VCaP (cell line): Measurements from ENCODE around the gene ZBTB4.
A peak's percentile ranks its signal among the peaks of the same experiment; 100 is the strongest.

Experiments used
- H3K27ac ChIP-seq: fragments of 450-650 bp; 2 replicates; pipeline ENCODE4 v1.5.1; 2017
- TF ChIP-seq, protein P1 (sequence below): fragments of 450-650 bp; conservative IDR thresholded peaks from 2 replicates; pipeline ENCODE4 v1.5.1; 2017; ENCODE audit warnings: mild to moderate bottlenecking, moderate library complexity

The ZBTB4 gene, protein sequence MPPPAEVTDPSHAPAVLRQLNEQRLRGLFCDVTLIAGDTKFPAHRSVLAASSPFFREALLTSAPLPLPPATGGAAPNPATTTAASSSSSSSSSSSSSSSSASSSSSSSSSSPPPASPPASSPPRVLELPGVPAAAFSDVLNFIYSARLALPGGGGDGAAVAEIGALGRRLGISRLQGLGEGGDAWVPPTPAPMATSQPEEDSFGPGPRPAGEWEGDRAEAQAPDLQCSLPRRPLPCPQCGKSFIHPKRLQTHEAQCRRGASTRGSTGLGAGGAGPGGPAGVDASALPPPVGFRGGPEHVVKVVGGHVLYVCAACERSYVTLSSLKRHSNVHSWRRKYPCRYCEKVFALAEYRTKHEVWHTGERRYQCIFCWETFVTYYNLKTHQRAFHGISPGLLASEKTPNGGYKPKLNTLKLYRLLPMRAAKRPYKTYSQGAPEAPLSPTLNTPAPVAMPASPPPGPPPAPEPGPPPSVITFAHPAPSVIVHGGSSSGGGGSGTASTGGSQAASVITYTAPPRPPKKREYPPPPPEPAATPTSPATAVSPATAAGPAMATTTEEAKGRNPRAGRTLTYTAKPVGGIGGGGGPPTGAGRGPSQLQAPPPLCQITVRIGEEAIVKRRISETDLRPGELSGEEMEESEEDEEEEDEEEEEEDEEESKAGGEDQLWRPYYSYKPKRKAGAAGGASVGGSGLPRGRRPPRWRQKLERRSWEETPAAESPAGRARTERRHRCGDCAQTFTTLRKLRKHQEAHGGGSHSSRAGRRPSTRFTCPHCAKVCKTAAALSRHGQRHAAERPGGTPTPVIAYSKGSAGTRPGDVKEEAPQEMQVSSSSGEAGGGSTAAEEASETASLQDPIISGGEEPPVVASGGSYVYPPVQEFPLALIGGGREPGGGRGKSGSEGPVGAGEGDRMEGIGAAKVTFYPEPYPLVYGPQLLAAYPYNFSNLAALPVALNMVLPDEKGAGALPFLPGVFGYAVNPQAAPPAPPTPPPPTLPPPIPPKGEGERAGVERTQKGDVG

GRCh38 chr17:7479213-7480088 lies at the start of gene ZBTB4:
ZBTB4 (minus strand) TSS chr17:7479631; CDS start chr17:7466801, 12,830 bp downstream.
- peak within 1 kb of the TSS; percentile 87 for H3K27ac ChIP-seq
- TF ChIP-seq, protein P1, sequence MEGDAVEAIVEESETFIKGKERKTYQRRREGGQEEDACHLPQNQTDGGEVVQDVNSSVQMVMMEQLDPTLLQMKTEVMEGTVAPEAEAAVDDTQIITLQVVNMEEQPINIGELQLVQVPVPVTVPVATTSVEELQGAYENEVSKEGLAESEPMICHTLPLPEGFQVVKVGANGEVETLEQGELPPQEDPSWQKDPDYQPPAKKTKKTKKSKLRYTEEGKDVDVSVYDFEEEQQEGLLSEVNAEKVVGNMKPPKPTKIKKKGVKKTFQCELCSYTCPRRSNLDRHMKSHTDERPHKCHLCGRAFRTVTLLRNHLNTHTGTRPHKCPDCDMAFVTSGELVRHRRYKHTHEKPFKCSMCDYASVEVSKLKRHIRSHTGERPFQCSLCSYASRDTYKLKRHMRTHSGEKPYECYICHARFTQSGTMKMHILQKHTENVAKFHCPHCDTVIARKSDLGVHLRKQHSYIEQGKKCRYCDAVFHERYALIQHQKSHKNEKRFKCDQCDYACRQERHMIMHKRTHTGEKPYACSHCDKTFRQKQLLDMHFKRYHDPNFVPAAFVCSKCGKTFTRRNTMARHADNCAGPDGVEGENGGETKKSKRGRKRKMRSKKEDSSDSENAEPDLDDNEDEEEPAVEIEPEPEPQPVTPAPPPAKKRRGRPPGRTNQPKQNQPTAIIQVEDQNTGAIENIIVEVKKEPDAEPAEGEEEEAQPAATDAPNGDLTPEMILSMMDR: no peak

GRCh38 chr17:7528842-7529241 lies 49.4 kb upstream of the ZBTB4 start:
- H3K27ac ChIP-seq: no peak overlapping the region
- TF ChIP-seq, protein P1: no peak

DNA sequence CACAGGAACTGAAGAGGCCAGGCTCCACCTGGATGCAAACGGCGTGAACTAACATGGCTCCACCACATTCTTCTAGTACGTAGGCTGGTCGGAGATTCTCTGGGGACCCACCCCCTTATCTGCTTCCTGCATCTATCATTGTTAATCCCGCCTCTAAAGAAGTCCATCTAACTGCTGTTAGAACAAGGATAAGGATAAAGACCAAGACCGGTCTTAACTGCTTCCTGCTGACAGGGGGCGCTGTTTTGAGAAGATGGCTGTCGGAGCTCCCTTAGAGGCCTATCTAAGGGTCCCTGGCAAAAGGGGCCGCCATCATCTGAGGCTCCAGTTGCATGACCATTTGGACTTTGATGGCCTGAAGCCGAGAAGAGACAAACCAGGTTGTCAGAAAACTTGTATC lies 43.6 kb upstream of the ZBTB4 start:
- TF ChIP-seq, protein P1: no peak
- H3K27ac ChIP-seq: no peak overlapping the region

- TF ChIP-seq, protein P1: no peak
- no peak overlapping the region for H3K27ac ChIP-seq
Observed at GRCh38 chr17:7515911-7516610, 36.6 kb upstream of the ZBTB4 start.

GRCh38 chr17:7513850-7514419 lies 34.5 kb upstream of the ZBTB4 start:
- H3K27ac ChIP-seq: no peak overlapping the region
- TF ChIP-seq, protein P1: no peak

GRCh38 chr17:7512824-7513540 lies 33.6 kb upstream of the ZBTB4 start:
- no peak overlapping the region for H3K27ac ChIP-seq
- TF ChIP-seq, protein P1: no peak
